OCI-LY7 (cell line): ENCODE data around the gene TIRAP.

Experiments
- EZH2phosphoT487 ChIP-seq: fragments of 200-600 bp; sonication (generic); IDR thresholded peaks from 2 replicates; pipeline ENCODE4 v1.6.1; 2018; ENCODE audit warnings: low read depth, borderline replicate concordance, mild to moderate bottlenecking, mixed run types, antibody characterized with exemption, low read length, moderate library complexity, mixed read lengths
- TF ChIP-seq, protein P1 (sequence below): fragments of 200-600 bp; sonication (generic); conservative IDR thresholded peaks from 2 replicates; pipeline ENCODE4 v1.5.1; 2014; ENCODE audit warnings: mild to moderate bottlenecking, antibody characterized with exemption, low read length, moderate library complexity, mixed read lengths

DNA sequence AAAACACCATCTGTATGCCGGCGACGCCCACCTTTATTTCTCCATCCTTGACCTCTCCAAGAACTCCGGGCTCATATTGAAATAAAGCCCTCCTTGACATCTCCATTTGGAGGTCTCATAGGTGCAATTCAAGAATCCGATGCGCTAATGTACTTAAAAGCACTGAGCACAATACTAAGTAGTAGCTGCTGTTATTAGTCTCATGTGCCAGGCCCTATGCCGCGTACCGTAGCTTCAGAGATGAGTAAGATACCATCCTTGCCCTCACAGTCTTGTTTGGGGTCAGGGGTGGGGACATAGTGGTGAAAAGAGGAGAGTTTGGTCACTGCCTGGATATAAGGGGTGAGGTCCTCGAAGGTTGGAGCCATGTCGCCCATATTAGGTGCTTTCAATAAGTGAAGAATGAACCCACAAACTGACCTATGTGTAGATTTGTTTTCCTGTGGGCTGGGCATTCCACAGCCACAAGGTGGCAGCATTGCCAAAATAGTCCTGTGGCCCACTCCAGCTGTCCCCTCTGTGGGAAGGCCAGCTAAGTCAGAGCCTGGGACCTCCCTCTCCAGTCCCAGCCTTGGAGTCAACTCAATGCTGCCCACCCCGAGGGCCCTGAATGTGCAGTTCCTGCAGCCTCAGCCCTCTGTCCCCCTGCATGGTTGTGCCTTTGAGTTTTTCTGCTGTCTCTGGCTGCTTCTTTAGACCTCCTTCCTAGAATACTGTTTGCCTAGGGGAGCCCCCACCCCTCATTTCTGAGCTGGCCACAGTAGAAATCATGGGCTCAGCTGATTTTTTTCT lies 27.5 kb downstream of the TIRAP start:
- TF ChIP-seq, protein P1, sequence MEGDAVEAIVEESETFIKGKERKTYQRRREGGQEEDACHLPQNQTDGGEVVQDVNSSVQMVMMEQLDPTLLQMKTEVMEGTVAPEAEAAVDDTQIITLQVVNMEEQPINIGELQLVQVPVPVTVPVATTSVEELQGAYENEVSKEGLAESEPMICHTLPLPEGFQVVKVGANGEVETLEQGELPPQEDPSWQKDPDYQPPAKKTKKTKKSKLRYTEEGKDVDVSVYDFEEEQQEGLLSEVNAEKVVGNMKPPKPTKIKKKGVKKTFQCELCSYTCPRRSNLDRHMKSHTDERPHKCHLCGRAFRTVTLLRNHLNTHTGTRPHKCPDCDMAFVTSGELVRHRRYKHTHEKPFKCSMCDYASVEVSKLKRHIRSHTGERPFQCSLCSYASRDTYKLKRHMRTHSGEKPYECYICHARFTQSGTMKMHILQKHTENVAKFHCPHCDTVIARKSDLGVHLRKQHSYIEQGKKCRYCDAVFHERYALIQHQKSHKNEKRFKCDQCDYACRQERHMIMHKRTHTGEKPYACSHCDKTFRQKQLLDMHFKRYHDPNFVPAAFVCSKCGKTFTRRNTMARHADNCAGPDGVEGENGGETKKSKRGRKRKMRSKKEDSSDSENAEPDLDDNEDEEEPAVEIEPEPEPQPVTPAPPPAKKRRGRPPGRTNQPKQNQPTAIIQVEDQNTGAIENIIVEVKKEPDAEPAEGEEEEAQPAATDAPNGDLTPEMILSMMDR = peak; percentile 95
- no peak for TF ChIP-seq EZH2phosphoT487
